ENCODE measurements around the gene THADA. TPM values are rescaled to one million over a fixed set of nuclear protein-coding genes. Genes with fewer than 3 reads are reported as not detected.

THADA gene
- total RNA-seq, 1 donor from 2014 or later, result 28.3 TPM

- H3K4me3 Mint-ChIP-seq (ENCODE audit: unreplicated experiment), result no peak overlapping the region
- DNase-seq (ENCODE audit: extremely low spot score, unreplicated experiment), result no peak
- H3K36me3 Mint-ChIP-seq (ENCODE audit: unreplicated experiment), result no peaks in the 10 kb centered on the region
- no peak overlapping the region for H3K27ac Mint-ChIP-seq (ENCODE audit: unreplicated experiment)
- H3K9me3 Mint-ChIP-seq (ENCODE audit: unreplicated experiment), result no peaks in the 10 kb centered on the region
- TF ChIP-seq CTCF (IDR thresholded peaks at IDR 0.05), result no peak
- H3K27me3 Mint-ChIP-seq (ENCODE audit: unreplicated experiment), result no peaks in the 10 kb centered on the region
- H3K4me1 Mint-ChIP-seq (ENCODE audit: unreplicated experiment), result peaks cover 5% of the 10 kb centered on the region
These were observed 388.1 kb downstream of the THADA start for GRCh38 chr2:43207553-43208300.

GRCh38 chr2:43206602-43207001 lies 389.2 kb downstream of the THADA start:
- peaks cover 5% of the 10 kb centered on the region for H3K4me1 Mint-ChIP-seq (ENCODE audit: unreplicated experiment)
- H3K27me3 Mint-ChIP-seq (ENCODE audit: unreplicated experiment), result no peaks in the 10 kb centered on the region
- no peak for TF ChIP-seq CTCF (IDR thresholded peaks at IDR 0.05)
- DNase-seq (ENCODE audit: extremely low spot score, unreplicated experiment), result no peak
- no peaks in the 10 kb centered on the region for H3K9me3 Mint-ChIP-seq (ENCODE audit: unreplicated experiment)
- H3K27ac Mint-ChIP-seq (ENCODE audit: unreplicated experiment), result no peak overlapping the region
- H3K4me3 Mint-ChIP-seq (ENCODE audit: unreplicated experiment), result no peak overlapping the region
- no peaks in the 10 kb centered on the region for H3K36me3 Mint-ChIP-seq (ENCODE audit: unreplicated experiment)

- no peak for DNase-seq (ENCODE audit: extremely low spot score, unreplicated experiment)
- Mint-ChIP-seq H3K27me3 (ENCODE audit: unreplicated experiment) (no peaks in the 10 kb centered on the region), H3K4me1 (ENCODE audit: unreplicated experiment) (peaks cover 2% of the 10 kb centered on the region), H3K27ac (ENCODE audit: unreplicated experiment) (no peak overlapping the region), H3K36me3 (ENCODE audit: unreplicated experiment) (no peaks in the 10 kb centered on the region), H3K9me3 (ENCODE audit: unreplicated experiment) (no peaks in the 10 kb centered on the region), H3K4me3 (ENCODE audit: unreplicated experiment) (no peak overlapping the region)
- TF ChIP-seq CTCF (IDR thresholded peaks at IDR 0.05), result no peak
These were observed 392.5 kb downstream of the THADA start for GRCh38 chr2:43203373-43203772.

DNA sequence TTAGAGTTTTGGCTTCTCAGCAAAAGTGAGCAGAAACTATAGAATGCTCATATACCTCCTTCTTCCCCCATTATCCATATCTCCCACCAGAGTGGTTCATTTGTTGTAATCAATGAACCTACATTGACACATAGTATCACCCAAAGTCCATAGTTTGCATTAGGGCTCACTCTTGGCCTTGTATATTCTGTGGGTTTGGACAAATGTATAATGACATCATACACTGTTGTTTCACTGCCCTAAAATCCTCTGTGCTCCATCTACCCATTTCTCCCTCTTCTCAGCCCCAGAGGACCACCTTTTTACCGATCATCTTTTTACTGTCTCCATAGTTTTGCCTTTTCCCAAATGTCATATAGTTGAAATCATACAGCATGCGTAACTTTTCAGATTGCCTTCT lies 393.5 kb downstream of the THADA start:
- Mint-ChIP-seq H3K27ac (ENCODE audit: unreplicated experiment) (no peak overlapping the region), H3K4me1 (ENCODE audit: unreplicated experiment) (peaks cover 5% of the 10 kb centered on the region), H3K4me3 (ENCODE audit: unreplicated experiment) (no peak overlapping the region), H3K27me3 (ENCODE audit: unreplicated experiment) (no peaks in the 10 kb centered on the region), H3K9me3 (ENCODE audit: unreplicated experiment) (no peaks in the 10 kb centered on the region), H3K36me3 (ENCODE audit: unreplicated experiment) (no peaks in the 10 kb centered on the region)
- TF ChIP-seq CTCF (IDR thresholded peaks at IDR 0.05), result no peak
- no peak for DNase-seq (ENCODE audit: extremely low spot score, unreplicated experiment)

- DNase-seq (ENCODE audit: extremely low spot score, unreplicated experiment), result no peak
- H3K9me3 Mint-ChIP-seq (ENCODE audit: unreplicated experiment), result no peaks in the 10 kb centered on the region
- H3K4me1 Mint-ChIP-seq (ENCODE audit: unreplicated experiment), result peaks cover 7% of the 10 kb centered on the region
- no peak overlapping the region for H3K27ac Mint-ChIP-seq (ENCODE audit: unreplicated experiment)
- no peaks in the 10 kb centered on the region for H3K36me3 Mint-ChIP-seq (ENCODE audit: unreplicated experiment)
- H3K27me3 Mint-ChIP-seq (ENCODE audit: unreplicated experiment), result no peaks in the 10 kb centered on the region
- H3K4me3 Mint-ChIP-seq (ENCODE audit: unreplicated experiment), result no peak overlapping the region
- no peak for TF ChIP-seq CTCF (IDR thresholded peaks at IDR 0.05)
These were observed 394.3 kb downstream of the THADA start for GRCh38 chr2:43201497-43201896.

All from osteocyte (in vitro differentiated cells).